Loucy (cell line): ENCODE measurements around the gene PUS7.
"Not testable (repeated sequence)": the region's sequence is repeated elsewhere in the genome, so short reads cannot be mapped to it uniquely, and the experiment has no call there.

Experiments used
- CTCF ChIP-seq: fragments of 200-600 bp; sonication (generic); conservative IDR thresholded peaks from 2 replicates; pipeline ENCODE4 v1.5.1; 2014; ENCODE audit warnings: mild to moderate bottlenecking, antibody characterized with exemption, low read length
- EZH2phosphoT487 ChIP-seq: fragments of 200-600 bp; IDR thresholded peaks from 2 replicates; pipeline ENCODE4 v1.6.1; 2018; ENCODE audit warnings: antibody characterized with exemption, mild to moderate bottlenecking, moderate library complexity, borderline replicate concordance

DNA sequence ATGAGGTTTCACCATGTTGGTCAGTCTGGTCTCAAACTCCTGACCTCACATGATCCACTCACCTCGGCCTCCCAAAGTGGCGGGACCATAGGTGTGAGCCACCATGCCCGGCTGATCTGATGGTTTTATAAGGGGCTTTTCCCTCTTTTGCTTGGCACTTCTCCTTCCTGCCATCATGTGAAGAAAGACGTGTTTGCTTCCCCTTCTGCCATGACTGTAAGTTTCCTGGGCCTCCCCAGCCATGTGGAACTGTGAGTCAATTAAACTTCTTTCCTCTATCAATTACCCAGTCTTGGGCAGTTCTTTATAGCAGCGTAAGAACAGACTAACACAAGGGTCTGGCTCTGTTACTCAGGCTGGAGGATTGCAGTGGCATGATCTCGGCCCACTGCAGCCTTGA is 84.7 kb downstream of the PUS7 start:
- TF ChIP-seq EZH2phosphoT487, CTCF: not testable (repeated sequence)
